Hippocampal formation (tissue), 2 donors: Measurements from ENCODE around the gene TRPV2.

Source experiments
- DNase-seq, 2 donors: peaks; one replicate each; lab custom pipeline; 2025; lab: John Stamatoyannopoulos, UW

The TRPV2 gene

DNA sequence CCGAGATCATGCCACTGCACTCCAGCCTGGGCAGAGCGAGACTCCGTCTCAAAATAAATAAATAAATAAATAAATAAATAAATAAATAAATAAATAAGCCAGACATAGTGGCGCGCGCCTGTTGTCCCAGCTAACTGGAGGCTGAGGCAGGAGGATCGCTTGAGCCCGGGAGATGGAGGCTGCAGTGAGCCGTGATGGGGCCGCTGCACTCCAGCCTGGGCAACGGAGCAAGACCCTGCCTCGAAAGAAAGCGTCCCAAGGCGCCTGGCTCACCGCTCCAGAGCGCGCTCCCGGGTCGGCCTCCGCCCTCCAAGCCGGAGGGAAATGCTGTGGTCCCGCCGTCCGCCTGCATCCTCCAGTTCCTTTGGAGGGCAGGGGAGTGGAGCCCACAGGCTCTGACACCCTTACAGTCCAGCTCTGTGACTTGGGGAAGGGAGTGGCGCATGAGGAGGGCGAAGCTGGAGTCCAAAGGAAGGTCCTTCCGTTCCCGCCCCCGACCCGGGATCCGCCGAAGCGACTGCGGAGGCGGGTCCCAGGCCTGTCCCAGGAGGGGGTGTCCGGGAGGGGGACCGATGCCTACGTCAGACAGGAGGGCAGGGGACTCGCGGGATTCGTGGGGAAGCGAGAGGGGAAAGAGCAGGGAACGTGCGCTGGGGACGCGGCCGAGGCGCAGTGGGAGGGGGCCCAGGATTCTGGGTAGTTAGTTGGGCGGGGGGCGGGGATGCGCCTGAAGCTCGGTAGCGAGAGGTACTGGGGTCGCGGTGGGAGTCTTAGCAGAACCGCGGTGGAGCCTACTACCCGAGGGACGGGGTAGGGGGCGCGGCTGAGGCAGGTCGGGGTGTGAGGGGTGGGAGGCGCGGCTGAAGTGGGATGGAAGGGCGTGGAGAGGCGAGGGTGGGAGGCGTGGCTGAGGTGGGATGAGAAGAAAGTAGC lies 8.4 kb upstream of the TRPV2 start:
- DNase-seq, result no peak

DNA sequence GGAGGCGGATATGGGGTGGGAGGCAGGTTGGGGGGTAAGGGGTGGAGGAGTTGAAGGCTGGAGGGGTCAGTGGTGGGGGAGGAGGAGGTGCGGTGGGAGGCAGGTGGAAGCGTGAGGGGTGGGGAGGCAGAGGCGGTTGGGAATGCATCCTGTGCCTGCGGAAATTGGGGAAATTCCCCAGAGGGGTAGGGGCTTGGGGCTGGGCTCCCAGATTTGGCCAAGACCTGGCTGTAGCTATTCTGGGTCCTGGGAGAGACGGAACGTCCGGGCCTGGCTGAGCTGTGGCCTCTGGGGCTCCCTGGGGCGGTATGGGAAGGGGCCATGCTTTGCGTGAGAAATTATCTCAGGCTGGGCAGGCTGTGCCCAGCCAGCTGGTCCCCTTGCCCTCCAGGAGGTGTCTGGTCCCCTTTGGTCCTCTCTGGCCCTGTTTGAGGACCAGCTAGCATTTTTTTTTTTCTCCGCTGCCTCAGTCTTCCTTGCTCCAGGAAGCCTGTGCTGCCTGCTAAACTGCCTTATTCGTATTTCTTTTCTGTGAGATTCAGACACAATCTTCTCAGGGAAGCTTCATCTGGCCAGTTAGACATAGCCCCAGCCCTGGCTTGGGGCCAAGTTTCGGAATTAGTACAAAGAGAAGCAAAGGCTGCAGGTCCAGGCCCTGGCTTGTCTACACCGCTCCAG lies 7.3 kb upstream of the TRPV2 start:
- DNase-seq, result peak; percentile 30 to 49

DNA sequence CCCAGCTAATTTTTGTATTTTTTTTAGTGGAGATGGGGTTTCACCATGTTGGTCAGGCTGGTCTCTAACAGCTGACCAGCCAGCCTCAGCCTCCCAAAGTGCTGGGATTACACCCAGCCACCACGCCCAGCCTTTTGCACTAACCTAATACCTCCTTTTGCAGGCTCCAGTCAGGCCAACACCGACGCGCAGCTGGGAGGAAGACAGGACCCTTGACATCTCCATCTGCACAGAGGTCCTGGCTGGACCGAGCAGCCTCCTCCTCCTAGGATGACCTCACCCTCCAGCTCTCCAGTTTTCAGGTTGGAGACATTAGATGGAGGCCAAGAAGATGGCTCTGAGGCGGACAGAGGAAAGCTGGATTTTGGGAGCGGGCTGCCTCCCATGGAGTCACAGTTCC lies 2.0 kb downstream of the TRPV2 start:
- DNase-seq, result no peak

DNA sequence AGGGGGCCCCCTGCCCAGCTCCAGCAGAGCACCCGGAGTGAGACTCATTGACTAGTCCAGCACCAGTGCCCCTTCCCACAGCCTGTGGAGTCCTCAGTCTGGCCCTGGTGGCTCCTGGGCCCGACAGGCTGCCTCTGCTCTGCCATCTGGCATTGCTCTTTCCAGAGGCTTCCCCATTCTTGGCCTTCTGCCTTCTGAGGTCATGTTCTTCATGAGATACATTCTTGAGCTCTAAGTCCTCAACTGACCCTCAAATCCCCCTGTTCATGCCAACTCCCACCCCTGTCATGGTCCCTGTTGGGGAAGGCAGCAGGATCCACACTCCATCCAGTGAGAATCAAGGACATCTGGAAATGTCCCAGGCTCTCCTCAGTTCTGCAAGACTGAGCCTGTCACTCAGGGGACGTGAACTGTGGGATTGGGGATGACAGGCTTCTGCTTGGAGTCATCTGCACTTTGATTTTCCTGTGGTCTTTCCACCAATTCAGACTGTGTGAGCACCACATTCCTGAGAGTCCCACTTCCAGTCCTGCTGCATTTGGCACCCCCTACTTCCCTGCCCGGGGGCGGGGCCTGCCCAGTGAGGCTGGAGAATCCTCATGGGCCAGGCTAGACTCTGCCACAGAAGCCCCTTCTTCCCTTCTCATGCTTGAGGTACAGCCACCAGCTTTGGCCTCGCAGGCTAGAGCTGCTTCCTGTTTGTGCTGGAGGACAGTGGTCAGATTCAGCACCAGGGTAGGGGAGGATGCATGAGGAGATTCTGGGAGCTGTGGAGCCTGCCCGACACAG lies 2.7 kb downstream of the TRPV2 start:
- no peak for DNase-seq

DNA sequence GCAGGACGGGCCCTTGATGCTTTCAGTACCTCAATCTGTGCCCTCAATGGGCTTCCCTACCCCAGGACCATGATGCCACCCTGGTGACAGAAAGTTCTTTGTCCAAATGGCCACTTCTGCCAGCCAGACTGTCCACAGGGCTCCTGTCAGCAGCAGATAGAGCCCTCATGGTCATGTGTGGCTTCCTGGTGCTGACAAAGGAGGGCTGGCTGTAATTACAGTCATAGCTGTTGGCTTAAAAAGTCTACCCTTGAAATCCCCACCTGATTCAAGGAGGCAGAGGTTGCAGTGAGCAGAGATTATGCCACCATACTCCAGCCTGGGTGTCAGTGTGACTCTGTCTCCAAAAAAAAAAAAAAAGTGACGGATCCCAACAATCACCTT lies 3.3 kb downstream of the TRPV2 start:
- DNase-seq, result no peak

DNA sequence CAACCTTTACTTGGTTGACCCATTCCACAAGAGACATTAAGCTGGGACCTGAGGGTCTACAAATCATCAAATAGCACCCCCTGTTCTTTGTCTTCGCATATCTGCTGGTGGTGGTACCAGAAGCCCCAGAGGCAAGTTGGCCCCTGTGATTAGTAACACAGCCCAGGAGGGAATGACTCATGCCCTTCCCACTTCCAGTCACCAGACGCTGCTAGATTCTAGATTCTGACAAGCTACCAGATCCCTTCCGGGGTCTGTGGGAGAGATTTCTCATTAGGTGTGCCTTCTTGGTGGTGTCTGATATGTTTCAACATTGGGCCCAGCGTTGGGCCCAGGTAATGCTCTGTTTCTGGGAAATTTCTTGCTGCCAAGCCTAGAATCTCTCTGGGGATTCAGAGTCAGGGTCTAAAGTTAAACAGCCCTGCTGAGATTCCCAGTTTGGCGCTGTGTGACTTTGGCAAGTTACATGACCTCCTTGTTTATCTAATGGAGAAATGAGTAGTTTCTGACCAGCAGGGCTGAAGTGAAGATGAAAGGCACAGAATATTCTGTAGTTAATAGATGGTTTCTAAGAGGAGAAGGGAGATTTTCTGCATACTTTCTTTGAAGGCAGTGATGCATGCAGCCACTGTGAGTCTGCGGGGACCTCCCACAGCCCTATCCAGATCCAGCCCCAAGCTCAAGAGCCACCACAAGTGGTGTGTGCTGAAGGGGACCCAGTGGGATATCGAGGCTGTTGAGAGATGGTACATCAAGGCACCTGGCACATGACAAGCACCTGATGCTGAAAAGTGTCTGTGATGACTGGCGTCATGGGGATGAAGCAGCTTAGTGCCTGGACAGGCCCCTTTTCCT lies 3.9 kb downstream of the TRPV2 start:
- no peak for DNase-seq

DNA sequence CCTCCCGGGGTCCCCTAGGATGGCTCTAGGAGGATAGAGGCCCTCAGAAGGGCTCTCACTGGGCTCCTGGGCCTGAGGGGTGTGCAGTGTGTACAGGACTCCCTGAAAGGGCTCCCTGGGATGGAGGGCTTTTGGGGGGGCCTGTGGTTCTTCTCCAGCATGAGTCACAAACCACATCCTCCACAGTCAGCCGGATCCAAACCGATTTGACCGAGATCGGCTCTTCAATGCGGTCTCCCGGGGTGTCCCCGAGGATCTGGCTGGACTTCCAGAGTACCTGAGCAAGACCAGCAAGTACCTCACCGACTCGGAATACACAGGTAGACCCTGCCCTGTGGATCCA lies 4.5 kb downstream of the TRPV2 start:
- no peak for DNase-seq

DNA sequence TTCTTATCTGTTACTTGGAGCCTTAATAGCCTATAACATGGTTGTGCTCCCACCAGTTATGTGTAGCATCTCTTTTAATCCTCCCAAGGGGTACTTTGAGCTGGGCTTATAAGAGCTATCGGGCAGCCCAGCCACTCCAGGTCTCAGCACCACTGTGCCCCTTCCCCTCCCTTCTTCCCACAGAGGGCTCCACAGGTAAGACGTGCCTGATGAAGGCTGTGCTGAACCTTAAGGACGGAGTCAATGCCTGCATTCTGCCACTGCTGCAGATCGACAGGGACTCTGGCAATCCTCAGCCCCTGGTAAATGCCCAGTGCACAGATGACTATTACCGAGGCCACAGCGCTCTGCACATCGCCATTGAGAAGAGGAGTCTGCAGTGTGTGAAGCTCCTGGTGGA lies 7.0 kb downstream of the TRPV2 start:
- DNase-seq, result no peak

DNA sequence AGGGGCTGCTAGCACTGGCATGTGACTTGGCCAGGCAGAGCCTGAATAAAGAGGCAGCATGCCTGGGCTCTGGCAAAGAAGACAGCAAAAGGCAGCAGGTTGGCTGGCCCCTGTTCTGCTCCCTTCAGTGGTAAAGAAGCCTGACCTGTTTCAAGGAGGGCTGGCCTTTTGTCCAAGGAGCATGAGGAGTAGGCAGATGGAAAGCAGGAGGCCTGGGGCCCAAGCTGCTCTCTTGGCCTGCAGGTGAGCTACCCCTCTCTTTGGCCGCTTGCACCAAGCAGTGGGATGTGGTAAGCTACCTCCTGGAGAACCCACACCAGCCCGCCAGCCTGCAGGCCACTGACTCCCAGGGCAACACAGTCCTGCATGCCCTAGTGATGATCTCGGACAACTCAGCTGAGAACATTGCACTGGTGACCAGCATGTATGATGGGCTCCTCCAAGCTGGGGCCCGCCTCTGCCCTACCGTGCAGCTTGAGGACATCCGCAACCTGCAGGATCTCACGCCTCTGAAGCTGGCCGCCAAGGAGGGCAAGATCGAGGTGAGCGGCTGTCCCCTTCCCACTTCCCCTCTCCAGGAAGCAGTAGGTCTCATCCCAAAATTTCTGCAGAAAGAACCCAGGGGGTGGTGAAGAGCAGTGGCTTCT lies 8.0 kb downstream of the TRPV2 start:
- no peak for DNase-seq

DNA sequence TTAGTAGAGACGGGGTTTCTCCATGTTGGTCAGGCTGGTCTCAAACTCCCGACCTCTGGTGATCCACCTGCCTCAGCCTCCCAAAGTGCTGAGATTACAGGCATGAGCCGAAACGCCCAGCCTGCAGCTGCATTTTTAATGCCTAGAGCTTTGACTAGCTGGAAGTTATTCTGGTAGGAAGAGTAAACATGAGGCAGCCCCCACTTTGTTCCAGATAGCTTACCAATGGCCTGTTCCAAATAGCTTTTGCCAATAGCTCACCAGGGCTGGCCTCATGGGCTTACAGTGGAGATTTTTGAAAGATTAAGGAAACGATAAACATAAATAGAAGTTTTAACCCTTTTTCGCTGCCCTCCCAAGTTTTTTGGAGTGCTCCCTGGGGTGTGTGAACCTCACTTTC lies 9.8 kb downstream of the TRPV2 start:
- no peak for DNase-seq

DNA sequence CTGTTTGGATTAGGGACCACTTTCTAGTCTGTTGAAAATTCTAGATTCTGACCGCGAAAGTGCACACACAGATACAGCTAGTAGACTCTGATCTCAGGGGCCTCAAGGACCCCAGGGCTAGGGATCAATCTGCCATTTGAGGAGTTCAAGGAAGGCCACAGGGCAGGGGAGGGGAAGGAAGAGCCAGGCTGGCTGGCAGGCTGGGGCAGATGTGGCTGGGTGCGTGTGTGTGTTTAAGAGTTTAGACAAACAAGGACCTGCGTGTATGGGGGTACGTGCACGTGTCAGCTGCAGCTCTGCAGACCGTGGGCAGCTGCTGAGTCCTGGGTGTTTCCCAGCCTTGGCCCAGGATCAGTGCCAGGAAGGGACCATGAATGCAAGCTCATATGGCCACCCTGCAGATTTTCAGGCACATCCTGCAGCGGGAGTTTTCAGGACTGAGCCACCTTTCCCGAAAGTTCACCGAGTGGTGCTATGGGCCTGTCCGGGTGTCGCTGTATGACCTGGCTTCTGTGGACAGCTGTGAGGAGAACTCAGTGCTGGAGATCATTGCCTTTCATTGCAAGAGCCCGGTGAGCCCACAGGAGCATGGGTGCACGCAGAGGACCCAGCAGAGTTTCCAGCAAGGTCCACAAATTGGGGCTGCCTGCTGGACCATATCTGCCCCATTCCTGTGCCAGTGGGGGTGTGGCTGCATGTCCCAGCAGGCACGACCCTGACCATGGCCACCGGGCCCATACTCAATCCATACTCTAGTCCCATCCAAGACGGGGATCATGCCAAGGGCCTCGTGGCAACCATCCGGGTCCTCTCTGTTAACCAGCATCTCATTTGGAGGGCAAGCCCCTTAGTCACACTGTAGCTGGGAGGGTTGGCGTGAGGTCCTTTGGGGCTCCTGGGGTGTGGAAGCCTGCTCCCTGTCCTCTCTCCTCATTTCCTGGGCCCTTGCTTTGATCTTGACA lies 10.6 kb downstream of the TRPV2 start:
- DNase-seq, result no peak

DNA sequence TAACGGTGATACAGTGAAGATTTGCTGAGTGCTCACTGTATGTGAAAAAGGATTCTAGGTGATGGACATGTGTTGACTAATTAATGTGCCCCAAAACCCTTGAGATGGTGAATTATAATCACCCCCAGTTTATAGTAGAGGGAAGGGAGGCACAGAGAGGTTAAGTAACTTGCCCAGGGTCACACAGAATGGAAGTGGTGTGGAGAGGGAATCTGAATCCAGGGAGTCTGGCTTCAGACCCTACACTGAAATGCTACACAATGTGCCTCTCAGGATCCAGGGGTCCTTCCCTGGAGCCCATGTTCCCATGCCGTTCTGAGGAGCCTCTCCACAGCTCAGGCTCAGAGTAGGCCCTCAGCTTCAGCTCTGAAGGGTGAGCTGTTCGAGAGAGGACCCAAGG lies 11.6 kb downstream of the TRPV2 start:
- DNase-seq, result no peak

DNA sequence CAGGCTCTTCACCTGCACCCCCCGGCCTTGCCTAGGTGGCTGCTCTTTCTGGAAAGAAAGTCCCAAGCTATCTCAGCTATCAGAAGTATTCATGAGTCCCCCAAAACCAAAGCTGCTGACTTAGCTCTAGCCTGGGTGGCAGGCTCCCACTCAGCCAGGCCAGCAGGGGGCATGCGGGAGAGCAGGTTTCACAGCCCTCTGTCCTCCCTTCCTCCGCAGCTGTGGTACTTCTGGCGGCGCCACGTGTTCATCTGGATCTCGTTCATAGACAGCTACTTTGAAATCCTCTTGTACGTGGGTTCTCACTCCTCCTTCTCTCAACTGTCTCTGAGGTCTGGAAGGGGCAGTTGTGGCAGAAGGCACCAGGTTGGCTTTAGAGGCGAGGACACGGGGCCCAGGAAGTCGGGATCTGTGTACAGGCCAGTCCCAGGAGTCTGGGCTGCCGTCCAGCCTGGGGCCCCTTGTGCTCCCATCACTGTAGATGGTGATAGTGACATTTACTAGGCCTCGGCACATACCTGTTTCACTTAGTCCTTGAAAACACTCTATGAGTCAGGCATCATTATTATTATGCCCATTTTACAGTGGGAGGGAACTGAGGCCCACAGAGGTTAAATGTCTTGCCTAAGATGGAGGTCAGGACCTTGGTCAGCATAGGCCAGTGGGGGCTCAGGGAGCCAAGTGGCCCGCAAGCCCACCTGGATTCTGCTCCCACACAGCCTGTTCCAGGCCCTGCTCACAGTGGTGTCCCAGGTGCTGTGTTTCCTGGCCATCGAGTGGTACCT lies 12.9 kb downstream of the TRPV2 start:
- peak in 1 of 2 donors; percentile 44 for DNase-seq

DNA sequence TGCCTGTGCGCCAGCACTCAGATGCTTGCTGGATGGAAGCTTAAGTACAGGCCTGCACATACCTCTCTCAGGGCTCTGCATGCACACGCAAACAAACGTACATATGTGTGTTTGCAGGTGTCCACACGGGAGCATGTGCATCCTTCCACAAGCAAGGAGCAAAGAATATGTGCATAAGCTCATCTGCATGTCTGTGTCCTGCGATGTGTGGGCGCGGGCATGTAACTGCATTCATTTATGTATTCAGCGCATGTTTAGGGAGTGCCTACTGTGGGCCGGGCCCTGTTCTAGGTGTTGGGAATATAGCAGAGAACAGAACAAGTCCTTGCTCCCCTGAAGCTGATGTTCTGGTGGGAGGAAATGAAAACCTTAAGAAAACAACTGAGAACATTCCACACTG lies 13.7 kb downstream of the TRPV2 start:
- DNase-seq, result no peak

DNA sequence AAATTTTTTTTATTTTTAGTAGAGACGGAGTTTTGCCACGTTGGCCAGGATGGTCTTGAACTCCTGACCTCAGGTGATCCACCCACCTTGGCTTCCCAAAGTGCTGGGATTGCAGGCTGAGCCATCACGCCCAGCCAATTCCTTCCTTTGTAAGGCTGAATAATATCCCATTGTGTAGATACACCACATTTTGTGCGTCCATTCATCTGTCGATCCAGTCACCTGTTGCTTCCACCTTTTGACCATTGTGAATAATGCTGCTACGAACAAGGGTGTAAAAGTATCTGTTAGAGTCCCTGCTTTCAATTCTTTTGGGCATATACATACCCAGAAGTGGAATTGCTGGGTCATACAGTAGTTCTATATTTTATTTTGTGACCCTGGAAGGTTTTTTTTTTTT lies 15.3 kb downstream of the TRPV2 start:
- no peak for DNase-seq

DNA sequence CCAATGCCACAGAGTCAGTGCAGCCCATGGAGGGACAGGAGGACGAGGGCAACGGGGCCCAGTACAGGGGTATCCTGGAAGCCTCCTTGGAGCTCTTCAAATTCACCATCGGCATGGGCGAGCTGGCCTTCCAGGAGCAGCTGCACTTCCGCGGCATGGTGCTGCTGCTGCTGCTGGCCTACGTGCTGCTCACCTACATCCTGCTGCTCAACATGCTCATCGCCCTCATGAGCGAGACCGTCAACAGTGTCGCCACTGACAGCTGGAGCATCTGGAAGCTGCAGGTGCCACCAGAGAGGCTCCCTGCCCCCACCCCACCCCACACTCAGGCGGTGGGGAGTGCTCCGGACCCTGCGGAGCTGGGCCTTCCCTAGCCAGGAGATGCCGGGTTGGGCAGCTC lies 16.6 kb downstream of the TRPV2 start:
- DNase-seq, result no peak

DNA sequence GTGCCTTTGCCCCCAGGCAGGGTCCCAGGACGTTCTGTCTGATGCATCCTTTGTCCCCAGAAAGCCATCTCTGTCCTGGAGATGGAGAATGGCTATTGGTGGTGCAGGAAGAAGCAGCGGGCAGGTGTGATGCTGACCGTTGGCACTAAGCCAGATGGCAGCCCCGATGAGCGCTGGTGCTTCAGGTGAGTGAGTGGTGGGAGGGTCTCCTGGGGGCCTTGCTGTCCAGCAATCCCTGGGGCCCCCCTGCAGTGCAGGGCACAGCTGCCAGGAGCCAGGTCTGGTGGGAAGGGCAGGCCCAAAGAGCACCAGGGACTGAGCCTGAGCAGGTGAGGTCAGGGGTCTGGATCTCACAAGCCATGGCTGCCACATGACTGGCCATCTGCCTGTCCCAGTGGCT lies 18.1 kb downstream of the TRPV2 start:
- no peak for DNase-seq

DNA sequence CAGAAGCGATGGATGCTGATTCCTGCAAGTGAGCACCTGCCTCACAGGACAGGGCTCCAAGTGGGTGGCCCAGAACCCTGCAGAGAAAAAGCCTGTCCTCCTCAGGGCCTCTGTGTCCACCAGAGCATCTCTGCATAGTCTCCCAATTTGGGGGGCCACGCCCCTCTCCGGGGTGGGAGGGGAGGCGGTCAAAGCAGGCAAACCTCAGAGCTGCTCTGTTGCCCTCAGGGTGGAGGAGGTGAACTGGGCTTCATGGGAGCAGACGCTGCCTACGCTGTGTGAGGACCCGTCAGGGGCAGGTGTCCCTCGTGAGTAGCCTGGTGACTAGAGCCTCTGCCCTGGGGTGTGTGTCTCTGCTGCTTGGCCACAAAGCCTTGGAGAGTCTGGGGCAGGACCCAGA lies 19.3 kb downstream of the TRPV2 start:
- no peak for DNase-seq
